ENCODE results near the gene SH2D4B.

The SH2D4B gene

DNA sequence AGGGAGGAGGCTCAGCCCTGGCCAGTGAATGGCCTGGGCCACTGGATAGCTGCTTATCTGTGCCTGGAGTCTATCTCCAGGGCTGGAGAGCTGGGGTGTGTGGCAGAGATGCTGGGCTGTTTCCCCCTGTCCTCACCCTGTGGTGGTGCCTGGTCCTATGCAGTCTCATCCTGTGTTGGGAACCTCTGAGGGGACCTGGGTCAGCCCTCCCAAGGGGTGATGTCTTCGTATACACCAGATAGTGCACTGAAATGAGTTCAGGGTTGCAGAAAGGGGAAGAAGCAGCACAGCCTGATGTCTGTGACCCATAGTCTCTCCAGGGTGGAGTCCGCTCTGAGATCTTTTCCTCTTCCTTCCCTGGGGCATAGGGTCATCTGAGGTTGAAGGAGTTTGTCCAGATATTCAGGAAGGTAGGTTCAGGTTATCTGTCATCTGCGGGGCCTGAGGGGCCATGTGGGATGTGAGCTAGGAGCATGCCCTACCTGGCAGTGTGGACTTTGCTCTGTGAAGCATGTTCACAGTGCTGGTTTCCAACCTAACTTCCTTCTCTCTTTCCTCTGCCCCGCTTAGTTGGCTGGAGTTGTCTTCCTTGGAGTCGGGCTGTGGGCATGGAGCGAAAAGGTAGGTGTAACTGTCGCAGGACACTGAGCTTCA is 33.4 kb upstream of the SH2D4B start:
- H3K9me3 Mint-ChIP-seq: no peaks in the 10 kb centered on the region
- no peak for DNase-seq
- H3K4me3 Mint-ChIP-seq: no peak overlapping the region
- peak overlapping the region; percentile 7 for H3K27ac Mint-ChIP-seq
- peaks cover 5% of the 10 kb centered on the region for H3K27me3 Mint-ChIP-seq (ENCODE audit: low read depth, poor library complexity)
- TF ChIP-seq, protein P1, sequence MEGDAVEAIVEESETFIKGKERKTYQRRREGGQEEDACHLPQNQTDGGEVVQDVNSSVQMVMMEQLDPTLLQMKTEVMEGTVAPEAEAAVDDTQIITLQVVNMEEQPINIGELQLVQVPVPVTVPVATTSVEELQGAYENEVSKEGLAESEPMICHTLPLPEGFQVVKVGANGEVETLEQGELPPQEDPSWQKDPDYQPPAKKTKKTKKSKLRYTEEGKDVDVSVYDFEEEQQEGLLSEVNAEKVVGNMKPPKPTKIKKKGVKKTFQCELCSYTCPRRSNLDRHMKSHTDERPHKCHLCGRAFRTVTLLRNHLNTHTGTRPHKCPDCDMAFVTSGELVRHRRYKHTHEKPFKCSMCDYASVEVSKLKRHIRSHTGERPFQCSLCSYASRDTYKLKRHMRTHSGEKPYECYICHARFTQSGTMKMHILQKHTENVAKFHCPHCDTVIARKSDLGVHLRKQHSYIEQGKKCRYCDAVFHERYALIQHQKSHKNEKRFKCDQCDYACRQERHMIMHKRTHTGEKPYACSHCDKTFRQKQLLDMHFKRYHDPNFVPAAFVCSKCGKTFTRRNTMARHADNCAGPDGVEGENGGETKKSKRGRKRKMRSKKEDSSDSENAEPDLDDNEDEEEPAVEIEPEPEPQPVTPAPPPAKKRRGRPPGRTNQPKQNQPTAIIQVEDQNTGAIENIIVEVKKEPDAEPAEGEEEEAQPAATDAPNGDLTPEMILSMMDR (IDR thresholded peaks at IDR 0.05): no peak
- peaks cover 65% of the 10 kb centered on the region for H3K4me1 Mint-ChIP-seq
- peaks cover 22% of the 10 kb centered on the region for H3K36me3 Mint-ChIP-seq (ENCODE audit: low read depth)

DNA sequence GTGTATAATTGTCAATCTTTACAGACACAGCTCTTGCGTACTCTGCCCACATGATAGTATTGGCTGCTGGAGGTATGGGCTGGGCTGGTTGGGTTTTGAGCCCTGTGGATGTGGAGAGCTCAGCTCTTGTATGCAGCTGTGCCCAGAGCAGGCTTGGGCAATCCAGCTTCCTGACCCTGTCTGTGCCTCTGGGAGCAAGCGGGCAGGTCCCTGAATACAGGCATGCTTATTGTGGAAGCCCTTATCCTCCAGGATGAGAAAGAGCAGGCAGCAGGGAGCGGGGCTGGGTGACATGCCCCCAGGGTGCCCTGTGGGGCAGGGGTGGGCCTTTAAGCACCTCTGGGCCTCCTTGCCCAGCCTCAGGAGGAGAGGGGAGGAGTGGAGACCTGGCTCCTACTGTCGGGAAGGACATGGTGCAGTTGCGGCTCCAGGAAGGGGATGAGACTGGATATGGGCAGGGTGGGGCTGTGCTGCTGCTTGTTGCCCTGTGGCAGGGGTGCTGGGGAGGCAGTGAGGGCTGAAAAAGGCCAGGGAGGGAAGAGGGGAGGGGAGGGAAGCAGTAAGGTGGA is 32.7 kb upstream of the SH2D4B start:
- Mint-ChIP-seq H3K4me1 (peaks cover 64% of the 10 kb centered on the region), H3K27me3 (ENCODE audit: low read depth, poor library complexity) (peaks cover 5% of the 10 kb centered on the region), H3K27ac (peak overlapping the region; percentile 7), H3K4me3 (no peak overlapping the region), H3K9me3 (no peaks in the 10 kb centered on the region), H3K36me3 (ENCODE audit: low read depth) (peaks cover 28% of the 10 kb centered on the region)
- TF ChIP-seq, protein P1 (IDR thresholded peaks at IDR 0.05): no peak
- no peak for DNase-seq

DNA sequence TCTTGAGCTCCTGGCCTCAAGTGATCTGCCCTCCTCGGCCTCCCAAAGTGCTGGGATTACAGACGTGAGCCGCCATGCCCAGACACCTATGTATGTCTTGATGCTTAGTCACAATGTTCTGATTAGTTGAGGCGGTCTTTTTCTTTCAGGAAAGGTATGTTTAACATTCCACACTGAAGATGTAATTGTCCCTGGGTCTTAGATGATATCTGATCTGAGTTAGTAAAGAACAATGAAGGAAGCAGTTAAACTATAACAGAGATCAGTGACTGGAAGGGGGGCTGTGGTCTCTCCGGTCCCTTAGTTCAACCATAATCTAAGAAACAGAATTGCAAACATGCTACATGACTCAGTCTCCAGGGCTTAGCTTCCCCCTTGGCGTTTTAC is 31.5 kb upstream of the SH2D4B start:
- no peak for DNase-seq
- H3K4me3 Mint-ChIP-seq: no peak overlapping the region
- H3K4me1 Mint-ChIP-seq: peaks cover 56% of the 10 kb centered on the region
- TF ChIP-seq, protein P1 (IDR thresholded peaks at IDR 0.05): no peak
- H3K27ac Mint-ChIP-seq: no peak overlapping the region
- H3K9me3 Mint-ChIP-seq: no peaks in the 10 kb centered on the region
- peaks cover 40% of the 10 kb centered on the region for H3K36me3 Mint-ChIP-seq (ENCODE audit: low read depth)
- H3K27me3 Mint-ChIP-seq (ENCODE audit: low read depth, poor library complexity): peaks cover 5% of the 10 kb centered on the region

DNA sequence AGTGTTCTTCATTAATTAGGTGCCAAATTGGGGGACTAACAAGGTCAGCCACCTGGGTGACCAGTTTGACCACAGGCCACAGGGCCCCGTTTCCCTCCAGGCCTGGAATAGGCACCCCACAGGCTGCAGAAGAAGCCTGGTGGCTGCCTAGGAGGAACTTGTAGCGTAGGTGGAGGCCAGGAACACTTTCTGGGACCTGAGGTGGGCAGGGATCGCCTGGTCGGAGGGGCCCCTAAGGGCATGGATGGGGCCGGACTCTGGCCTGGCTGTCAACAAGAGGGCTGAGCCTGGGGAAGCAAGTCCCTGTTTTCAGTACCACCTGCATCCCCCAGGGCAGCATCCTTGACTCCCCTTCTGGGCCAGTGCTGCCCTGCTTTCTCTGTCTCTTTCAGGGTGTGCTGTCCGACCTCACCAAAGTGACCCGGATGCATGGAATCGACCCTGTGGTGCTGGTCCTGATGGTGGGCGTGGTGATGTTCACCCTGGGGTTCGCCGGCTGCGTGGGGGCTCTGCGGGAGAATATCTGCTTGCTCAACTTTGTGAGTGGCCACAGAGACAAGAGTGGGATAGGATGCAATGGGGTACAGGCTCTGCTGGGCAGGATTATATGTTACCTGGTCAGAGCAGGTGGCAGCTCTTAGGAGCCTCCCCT is 30.7 kb upstream of the SH2D4B start:
- H3K36me3 Mint-ChIP-seq (ENCODE audit: low read depth): peaks cover 42% of the 10 kb centered on the region

DNA sequence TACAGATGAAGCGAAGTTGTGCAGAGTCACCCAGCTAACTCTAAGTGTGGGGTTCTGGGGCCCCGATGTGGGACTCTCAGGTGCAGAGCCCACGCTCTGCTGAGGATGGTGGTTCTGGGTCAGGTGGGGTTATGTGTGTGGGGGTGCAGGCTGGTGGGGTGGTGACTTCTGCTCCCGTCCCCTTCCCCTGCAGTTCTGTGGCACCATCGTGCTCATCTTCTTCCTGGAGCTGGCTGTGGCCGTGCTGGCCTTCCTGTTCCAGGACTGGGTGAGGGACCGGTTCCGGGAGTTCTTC is 28.6 kb upstream of the SH2D4B start:
- peaks cover 38% of the 10 kb centered on the region for H3K4me1 Mint-ChIP-seq
- H3K36me3 Mint-ChIP-seq (ENCODE audit: low read depth): peaks cover 55% of the 10 kb centered on the region
- no peaks in the 10 kb centered on the region for H3K9me3 Mint-ChIP-seq
- no peaks in the 10 kb centered on the region for H3K27me3 Mint-ChIP-seq (ENCODE audit: low read depth, poor library complexity)
- no peak overlapping the region for H3K4me3 Mint-ChIP-seq
- H3K27ac Mint-ChIP-seq: no peak overlapping the region
- TF ChIP-seq, protein P1 (IDR thresholded peaks at IDR 0.05): no peak
- no peak for DNase-seq

More for the DNA sequence above, 30.7 kb upstream of the SH2D4B start:
- peaks cover 53% of the 10 kb centered on the region for H3K4me1 Mint-ChIP-seq
- H3K27ac Mint-ChIP-seq: no peak overlapping the region
- no peaks in the 10 kb centered on the region for H3K9me3 Mint-ChIP-seq
- peaks cover 5% of the 10 kb centered on the region for H3K27me3 Mint-ChIP-seq (ENCODE audit: low read depth, poor library complexity)
- TF ChIP-seq, protein P1 (IDR thresholded peaks at IDR 0.05): no peak
- DNase-seq: no peak
- no peak overlapping the region for H3K4me3 Mint-ChIP-seq

Measured in nephron progenitor cell (in vitro differentiated cells).